Measurements from ENCODE around the gene TRIM38.
"Not testable (repeated sequence)": the region's sequence is repeated elsewhere in the genome, so short reads cannot be mapped to it uniquely, and the experiment has no call there.

Gene TRIM38

DNA sequence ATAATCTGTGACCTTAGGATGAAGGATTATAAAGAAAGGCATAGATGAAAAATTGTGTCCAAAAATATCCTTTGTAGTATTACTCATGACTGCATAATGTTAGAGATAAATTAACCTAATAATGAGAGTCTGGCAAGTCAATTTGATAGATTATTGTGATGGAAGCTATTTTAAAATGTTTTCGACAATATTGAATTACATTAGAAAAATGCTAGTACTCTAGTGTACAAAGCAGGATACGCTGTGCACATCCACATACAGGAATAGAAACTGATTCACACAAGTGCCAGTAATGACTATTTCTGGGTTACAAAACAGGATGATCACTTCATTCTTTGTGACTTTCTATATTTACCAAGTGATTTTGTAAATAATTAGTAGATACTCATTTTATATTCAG, 35.4 kb upstream of the TRIM38 start:
- H3K9ac ChIP-seq (ENCODE audit: low read depth in 1 of 2, low read length in 2 of 2), result no peak overlapping the region
- no peaks in the 10 kb centered on the region for H3K9me3 ChIP-seq (ENCODE audit: control insufficient read depth in 1 of 2, low read length in 2 of 2)
- H3K27me3 ChIP-seq (ENCODE audit: control insufficient read depth in 1 of 2, insufficient read depth in 2 of 2, low read length in 2 of 2), result no peaks in the 10 kb centered on the region
- peaks cover 0 to 10% of the 10 kb centered on the region in 2 donors for H3K4me1 ChIP-seq (ENCODE audit: control insufficient read depth in 1 of 2, insufficient read depth in 2 of 2, low read length in 2 of 2)
- H3K4me3 ChIP-seq (ENCODE audit: low read depth in 1 of 2, low read length in 2 of 2), result no peak overlapping the region
- no peak overlapping the region for H3K27ac ChIP-seq (ENCODE audit: low read depth, low read length)
- H3K36me3 ChIP-seq (ENCODE audit: control insufficient read depth in 1 of 2, insufficient read depth in 2 of 2, low read length in 2 of 2), result no peaks in the 10 kb centered on the region

DNA sequence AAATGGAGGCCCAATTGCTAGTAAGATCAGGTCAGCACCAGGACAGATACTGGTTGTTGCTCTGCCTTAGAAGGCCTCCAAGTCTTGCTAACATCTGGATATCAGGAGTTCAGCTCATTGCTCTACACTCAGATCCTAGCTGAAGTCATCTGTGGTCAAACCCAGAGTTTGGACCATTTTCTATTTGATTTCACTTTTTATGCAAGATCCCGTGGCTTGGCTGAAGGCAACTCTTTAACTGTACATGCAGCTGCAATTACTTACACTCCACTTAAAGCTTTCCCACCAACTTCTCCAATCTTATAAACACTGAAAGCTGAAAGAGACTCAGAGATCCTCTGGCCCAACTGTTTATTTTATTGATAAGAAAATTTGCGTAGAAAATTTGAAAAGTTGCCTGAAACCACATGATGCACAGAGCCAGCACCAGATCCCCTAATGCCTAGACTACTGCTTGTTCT, 34.8 kb upstream of the TRIM38 start:
- no peaks in the 10 kb centered on the region for H3K9me3 ChIP-seq (ENCODE audit: control insufficient read depth in 1 of 2, low read length in 2 of 2)
- H3K4me3 ChIP-seq (ENCODE audit: low read depth in 1 of 2, low read length in 2 of 2), result no peak overlapping the region
- no peak overlapping the region for H3K9ac ChIP-seq (ENCODE audit: low read depth in 1 of 2, low read length in 2 of 2)
- H3K4me1 ChIP-seq (ENCODE audit: control insufficient read depth in 1 of 2, insufficient read depth in 2 of 2, low read length in 2 of 2), result peaks cover 0 to 10% of the 10 kb centered on the region in 2 donors
- no peaks in the 10 kb centered on the region for H3K27me3 ChIP-seq (ENCODE audit: control insufficient read depth in 1 of 2, insufficient read depth in 2 of 2, low read length in 2 of 2)
- no peak overlapping the region for H3K27ac ChIP-seq (ENCODE audit: low read depth, low read length)
- H3K36me3 ChIP-seq (ENCODE audit: control insufficient read depth in 1 of 2, insufficient read depth in 2 of 2, low read length in 2 of 2), result no peaks in the 10 kb centered on the region

DNA sequence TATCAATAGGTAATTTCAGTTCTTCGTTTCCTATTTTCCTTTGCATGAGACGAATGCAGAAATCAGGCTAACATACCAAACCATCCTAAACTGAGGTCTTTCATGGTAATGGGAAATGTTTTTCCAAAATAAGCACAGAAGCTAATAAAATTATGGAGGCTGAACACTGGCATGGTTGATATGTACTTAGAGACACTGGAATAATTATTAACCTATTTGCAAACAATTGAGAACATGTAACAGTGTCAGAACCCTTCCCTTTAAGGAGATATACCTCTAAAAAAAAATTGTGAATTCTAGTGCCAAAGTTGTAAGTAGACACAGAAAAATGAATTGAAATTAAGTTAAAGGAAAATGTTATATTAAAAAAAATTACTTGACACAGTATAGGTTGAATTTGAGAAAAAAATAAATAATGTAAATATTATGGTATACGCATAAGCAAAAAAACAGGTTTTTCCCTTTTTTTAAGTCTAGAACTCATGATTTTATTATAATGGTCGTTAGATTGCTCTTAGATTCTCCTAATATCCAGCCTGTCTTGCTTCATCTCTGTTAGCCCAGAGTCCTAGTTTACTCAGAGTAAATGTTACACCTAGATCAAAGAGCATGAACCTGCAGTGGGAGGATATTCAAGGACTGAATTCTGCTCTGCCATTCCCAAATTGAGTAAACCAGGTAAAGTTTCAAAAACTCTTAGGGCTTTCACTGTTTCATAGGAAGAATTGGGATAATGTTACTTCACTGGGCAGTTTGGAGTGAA, 33.9 kb upstream of the TRIM38 start:
- Histone ChIP-seq H3K27me3 (ENCODE audit: control insufficient read depth in 1 of 2, insufficient read depth in 2 of 2, low read length in 2 of 2) (no peaks in the 10 kb centered on the region), H3K27ac (ENCODE audit: low read depth, low read length) (no peak overlapping the region), H3K36me3 (ENCODE audit: control insufficient read depth in 1 of 2, insufficient read depth in 2 of 2, low read length in 2 of 2) (no peaks in the 10 kb centered on the region), H3K9me3 (ENCODE audit: control insufficient read depth in 1 of 2, low read length in 2 of 2) (no peaks in the 10 kb centered on the region), H3K9ac (ENCODE audit: low read depth in 1 of 2, low read length in 2 of 2) (no peak overlapping the region), H3K4me1 (ENCODE audit: control insufficient read depth in 1 of 2, insufficient read depth in 2 of 2, low read length in 2 of 2) (peaks cover 0 to 10% of the 10 kb centered on the region in 2 donors), H3K4me3 (ENCODE audit: low read depth in 1 of 2, low read length in 2 of 2) (no peak overlapping the region)

DNA sequence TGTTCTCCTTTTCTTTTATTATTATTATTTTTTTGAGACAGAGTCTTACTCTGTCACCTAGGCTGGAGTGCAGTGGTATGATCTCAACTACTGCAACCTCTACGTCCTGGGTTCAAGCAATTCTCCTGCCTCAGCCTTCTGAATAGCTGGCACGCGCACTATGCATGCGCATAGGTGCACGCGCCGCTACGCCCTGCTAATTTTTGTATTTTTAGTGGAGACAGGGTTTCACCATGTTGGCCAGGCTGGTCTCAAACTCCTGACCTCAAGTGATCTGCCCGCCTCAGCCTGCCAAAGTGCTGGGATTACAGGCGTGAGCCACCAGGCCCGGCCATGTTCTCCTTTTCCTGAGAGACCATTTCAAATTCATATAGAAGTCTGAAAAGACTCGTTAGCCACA, 32.8 kb upstream of the TRIM38 start:
- not testable (repeated sequence) for H3K36me3 ChIP-seq (ENCODE audit: control insufficient read depth in 1 of 2, insufficient read depth in 2 of 2, low read length in 2 of 2); H3K27ac ChIP-seq (ENCODE audit: low read depth, low read length); H3K9me3 ChIP-seq (ENCODE audit: control insufficient read depth in 1 of 2, low read length in 2 of 2); H3K27me3 ChIP-seq (ENCODE audit: control insufficient read depth in 1 of 2, insufficient read depth in 2 of 2, low read length in 2 of 2); H3K4me3 ChIP-seq (ENCODE audit: low read depth in 1 of 2, low read length in 2 of 2); H3K9ac ChIP-seq (ENCODE audit: low read depth in 1 of 2, low read length in 2 of 2)
- H3K4me1 ChIP-seq (ENCODE audit: control insufficient read depth in 1 of 2, insufficient read depth in 2 of 2, low read length in 2 of 2), result peaks cover 0 to 10% of the 10 kb centered on the region in 2 donors

- no peaks in the 10 kb centered on the region for H3K36me3 ChIP-seq (ENCODE audit: control insufficient read depth in 1 of 2, insufficient read depth in 2 of 2, low read length in 2 of 2)
- H3K9me3 ChIP-seq (ENCODE audit: control insufficient read depth in 1 of 2, low read length in 2 of 2), result no peaks in the 10 kb centered on the region
- H3K27me3 ChIP-seq (ENCODE audit: control insufficient read depth in 1 of 2, insufficient read depth in 2 of 2, low read length in 2 of 2), result no peaks in the 10 kb centered on the region
- no peak within 1 kb of the TSS for H3K9ac ChIP-seq (ENCODE audit: low read depth in 1 of 2, low read length in 2 of 2)
- peaks cover 0 to 9% of the 10 kb centered on the region in 2 donors for H3K4me1 ChIP-seq (ENCODE audit: control insufficient read depth in 1 of 2, insufficient read depth in 2 of 2, low read length in 2 of 2)
- no peak within 1 kb of the TSS for H3K27ac ChIP-seq (ENCODE audit: low read depth, low read length)
- no peak within 1 kb of the TSS for H3K4me3 ChIP-seq (ENCODE audit: low read depth in 1 of 2, low read length in 2 of 2)
These were observed 31.8 kb upstream of the TRIM38 start, which contains the start of gene SLC17A2 for GRCh38 chr6:25930532-25931410. SLC17A2 (minus strand) TSS chr6:25930691; CDS start chr6:25925796, 4,895 bp downstream.

- Histone ChIP-seq H3K9ac (ENCODE audit: low read depth in 1 of 2, low read length in 2 of 2) (no peak overlapping the region), H3K9me3 (ENCODE audit: control insufficient read depth in 1 of 2, low read length in 2 of 2) (no peaks in the 10 kb centered on the region), H3K36me3 (ENCODE audit: control insufficient read depth in 1 of 2, insufficient read depth in 2 of 2, low read length in 2 of 2) (no peaks in the 10 kb centered on the region), H3K27me3 (ENCODE audit: control insufficient read depth in 1 of 2, insufficient read depth in 2 of 2, low read length in 2 of 2) (no peaks in the 10 kb centered on the region), H3K4me1 (ENCODE audit: control insufficient read depth in 1 of 2, insufficient read depth in 2 of 2, low read length in 2 of 2) (peaks cover 0 to 4% of the 10 kb centered on the region in 2 donors), H3K27ac (ENCODE audit: low read depth, low read length) (no peak overlapping the region), H3K4me3 (ENCODE audit: low read depth in 1 of 2, low read length in 2 of 2) (no peak overlapping the region)
These were observed 31.2 kb upstream of the TRIM38 start for GRCh38 chr6:25931411-25931709.

DNA sequence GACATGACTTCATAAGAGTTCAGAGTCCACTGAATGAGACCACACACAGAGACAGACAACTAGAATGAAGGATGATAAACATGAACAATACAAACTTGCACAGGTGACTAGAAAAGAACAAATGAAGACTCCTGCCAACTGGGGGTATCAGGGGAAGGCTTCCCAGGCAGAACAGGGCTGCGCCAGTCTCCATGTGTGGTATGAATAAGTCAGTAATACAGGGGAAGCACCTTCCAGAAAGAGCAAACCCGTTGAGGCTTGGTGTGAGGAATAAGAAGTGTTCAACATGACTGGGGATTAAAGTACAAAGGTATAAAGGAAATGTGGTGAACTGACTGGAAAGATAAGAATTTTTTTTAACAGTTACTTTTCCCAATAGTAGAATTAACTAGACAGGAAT, 28.4 kb upstream of the TRIM38 start:
- peaks cover 0 to 3% of the 10 kb centered on the region in 2 donors for H3K27me3 ChIP-seq (ENCODE audit: control insufficient read depth in 1 of 2, insufficient read depth in 2 of 2, low read length in 2 of 2)
- no peaks in the 10 kb centered on the region for H3K9me3 ChIP-seq (ENCODE audit: control insufficient read depth in 1 of 2, low read length in 2 of 2)
- no peak overlapping the region for H3K9ac ChIP-seq (ENCODE audit: low read depth in 1 of 2, low read length in 2 of 2)
- no peaks in the 10 kb centered on the region for H3K36me3 ChIP-seq (ENCODE audit: control insufficient read depth in 1 of 2, insufficient read depth in 2 of 2, low read length in 2 of 2)
- no peaks in the 10 kb centered on the region for H3K4me1 ChIP-seq (ENCODE audit: control insufficient read depth in 1 of 2, insufficient read depth in 2 of 2, low read length in 2 of 2)
- H3K4me3 ChIP-seq (ENCODE audit: low read depth in 1 of 2, low read length in 2 of 2), result no peak overlapping the region
- no peak overlapping the region for H3K27ac ChIP-seq (ENCODE audit: low read depth, low read length)

DNA sequence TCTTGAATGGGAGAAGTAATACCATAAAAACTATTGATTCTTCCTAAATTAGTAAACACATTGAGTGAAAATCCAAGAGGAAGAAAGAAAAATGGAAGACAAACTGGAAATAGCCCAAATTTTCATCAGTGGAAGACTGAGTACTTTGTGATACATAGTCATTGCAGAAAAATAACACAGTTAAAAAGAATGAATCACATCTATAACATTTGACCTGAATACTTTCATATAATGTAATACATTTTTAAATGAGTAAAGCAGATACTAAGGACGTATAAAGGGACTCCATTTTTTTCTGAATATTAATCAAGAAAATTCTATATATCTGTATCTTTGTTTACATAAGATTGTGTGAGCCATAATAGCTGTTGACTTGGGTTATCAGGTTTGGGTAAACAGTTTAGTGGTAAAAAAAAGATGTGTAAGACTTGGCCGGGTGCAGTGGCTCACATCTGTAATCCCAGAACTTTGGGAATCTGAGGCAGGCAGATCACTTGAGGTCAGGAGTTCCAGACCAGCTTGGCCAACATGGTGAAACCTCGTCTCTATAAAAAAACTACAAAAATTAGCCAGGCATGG, 27.8 kb upstream of the TRIM38 start:
- H3K27me3 ChIP-seq (ENCODE audit: control insufficient read depth in 1 of 2, insufficient read depth in 2 of 2, low read length in 2 of 2), result peaks cover 0 to 3% of the 10 kb centered on the region in 2 donors
- no peaks in the 10 kb centered on the region for H3K9me3 ChIP-seq (ENCODE audit: control insufficient read depth in 1 of 2, low read length in 2 of 2)
- no peaks in the 10 kb centered on the region for H3K4me1 ChIP-seq (ENCODE audit: control insufficient read depth in 1 of 2, insufficient read depth in 2 of 2, low read length in 2 of 2)
- H3K27ac ChIP-seq (ENCODE audit: low read depth, low read length), result no peak overlapping the region
- H3K4me3 ChIP-seq (ENCODE audit: low read depth in 1 of 2, low read length in 2 of 2), result no peak overlapping the region
- H3K36me3 ChIP-seq (ENCODE audit: control insufficient read depth in 1 of 2, insufficient read depth in 2 of 2, low read length in 2 of 2), result no peaks in the 10 kb centered on the region
- H3K9ac ChIP-seq (ENCODE audit: low read depth in 1 of 2, low read length in 2 of 2), result no peak overlapping the region

DNA sequence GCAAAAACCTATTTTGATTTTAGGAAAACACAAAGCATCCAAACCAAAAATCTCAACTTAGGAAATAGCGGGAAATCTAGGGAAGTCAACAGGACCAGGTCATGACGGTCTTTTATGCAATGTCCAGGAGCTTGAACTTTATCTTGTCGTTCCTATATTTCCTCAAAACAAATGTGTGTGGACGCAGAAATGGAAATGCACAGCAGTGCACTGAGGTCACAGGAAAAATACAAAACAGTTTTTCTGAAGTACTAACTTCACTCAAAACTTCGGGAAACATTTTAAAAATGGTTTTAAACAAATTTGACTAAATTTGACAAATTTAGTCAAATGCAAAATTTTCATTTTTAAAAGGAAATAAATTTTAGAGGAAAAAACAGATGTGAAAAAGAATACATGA, 26.6 kb upstream of the TRIM38 start:
- H3K4me3 ChIP-seq (ENCODE audit: low read depth in 1 of 2, low read length in 2 of 2), result no peak overlapping the region
- no peaks in the 10 kb centered on the region for H3K36me3 ChIP-seq (ENCODE audit: control insufficient read depth in 1 of 2, insufficient read depth in 2 of 2, low read length in 2 of 2)
- peaks cover 0 to 3% of the 10 kb centered on the region in 2 donors for H3K27me3 ChIP-seq (ENCODE audit: control insufficient read depth in 1 of 2, insufficient read depth in 2 of 2, low read length in 2 of 2)
- H3K27ac ChIP-seq (ENCODE audit: low read depth, low read length), result no peak overlapping the region
- no peaks in the 10 kb centered on the region for H3K4me1 ChIP-seq (ENCODE audit: control insufficient read depth in 1 of 2, insufficient read depth in 2 of 2, low read length in 2 of 2)
- no peaks in the 10 kb centered on the region for H3K9me3 ChIP-seq (ENCODE audit: control insufficient read depth in 1 of 2, low read length in 2 of 2)
- H3K9ac ChIP-seq (ENCODE audit: low read depth in 1 of 2, low read length in 2 of 2), result no peak overlapping the region

- Histone ChIP-seq H3K27me3 (ENCODE audit: control insufficient read depth in 1 of 2, insufficient read depth in 2 of 2, low read length in 2 of 2) (peaks cover 0 to 3% of the 10 kb centered on the region in 2 donors), H3K4me1 (ENCODE audit: control insufficient read depth in 1 of 2, insufficient read depth in 2 of 2, low read length in 2 of 2) (no peaks in the 10 kb centered on the region), H3K27ac (ENCODE audit: low read depth, low read length) (no peak overlapping the region), H3K9me3 (ENCODE audit: control insufficient read depth in 1 of 2, low read length in 2 of 2) (no peaks in the 10 kb centered on the region), H3K36me3 (ENCODE audit: control insufficient read depth in 1 of 2, insufficient read depth in 2 of 2, low read length in 2 of 2) (no peaks in the 10 kb centered on the region), H3K4me3 (ENCODE audit: low read depth in 1 of 2, low read length in 2 of 2) (no peak overlapping the region), H3K9ac (ENCODE audit: low read depth in 1 of 2, low read length in 2 of 2) (no peak overlapping the region)
These were observed 23.0 kb upstream of the TRIM38 start for GRCh38 chr6:25939593-25939992.
